ENCODE results near the gene LRMDA. TPM values are rescaled to one million over a fixed set of nuclear protein-coding genes. Genes with fewer than 3 reads are reported as not detected.

The LRMDA gene
- total RNA-seq, 4 donors from 2014 or later, result 0.88 to 14.1 (median 5.1) TPM; not detected in 1

- WGBS, 2 donors, result 82 to 100% methylated on average over 2 of the region's 2 CpGs
- H3K27ac ChIP-seq, result no peak overlapping the region
- H3K27me3 ChIP-seq, result no peaks in the 10 kb centered on the region
- DNase-seq, result no peak
- intact Hi-C loops (cut with DNase I), result no loop called here
- no peaks in the 10 kb centered on the region for H3K4me1 ChIP-seq
- no peak for TF ChIP-seq CTCF (IDR thresholded peaks at IDR 0.05)
- TF ChIP-seq POLR2A (IDR thresholded peaks at IDR 0.05), result no peak
- no peaks in the 10 kb centered on the region for H3K36me3 ChIP-seq
- no peak overlapping the region for H3K4me3 ChIP-seq
- H3K9me3 ChIP-seq, result no peaks in the 10 kb centered on the region
These were observed 444.3 kb downstream of the LRMDA start for GRCh38 chr10:75875740-75876139.

- 71 to 75% methylated on average over 2 of the region's 3 CpGs for WGBS, 2 donors
These were observed 445.3 kb downstream of the LRMDA start for GRCh38 chr10:75876710-75877109.

GRCh38 chr10:75877877-75878276, 446.5 kb downstream of the LRMDA start:
- TF ChIP-seq POLR2A (IDR thresholded peaks at IDR 0.05) (no peak), CTCF (IDR thresholded peaks at IDR 0.05) (no peak)
- no peak overlapping the region for H3K4me3 ChIP-seq
- intact Hi-C loops (cut with DNase I), result no loop called here
- no peaks in the 10 kb centered on the region for H3K36me3 ChIP-seq
- 73% methylated on average over 3 to 4 of the region's 7 CpGs for WGBS, 2 donors
- no peaks in the 10 kb centered on the region for H3K9me3 ChIP-seq
- DNase-seq, result no peak
- no peaks in the 10 kb centered on the region for H3K4me1 ChIP-seq
- H3K27me3 ChIP-seq, result no peaks in the 10 kb centered on the region
- no peak overlapping the region for H3K27ac ChIP-seq

More at GRCh38 chr10:75876710-75877109, 445.3 kb downstream of the LRMDA start:
- no peak for DNase-seq
- intact Hi-C loops (cut with DNase I), result no loop called here
- no peaks in the 10 kb centered on the region for H3K4me1 ChIP-seq
- no peaks in the 10 kb centered on the region for H3K27me3 ChIP-seq
- no peak for TF ChIP-seq CTCF (IDR thresholded peaks at IDR 0.05)
- H3K4me3 ChIP-seq, result no peak overlapping the region
- H3K27ac ChIP-seq, result no peak overlapping the region
- H3K36me3 ChIP-seq, result no peaks in the 10 kb centered on the region
- no peaks in the 10 kb centered on the region for H3K9me3 ChIP-seq

GRCh38 chr10:75878586-75878985, 447.2 kb downstream of the LRMDA start:
- no peaks in the 10 kb centered on the region for H3K9me3 ChIP-seq
- intact Hi-C loops (cut with DNase I), result no loop called here
- no peak for DNase-seq
- WGBS, 2 donors, result 82 to 100% methylated on average over 1 to 2 of the region's 2 CpGs
- no peak overlapping the region for H3K27ac ChIP-seq
- TF ChIP-seq CTCF (IDR thresholded peaks at IDR 0.05) (no peak), POLR2A (IDR thresholded peaks at IDR 0.05) (no peak)
- H3K4me1 ChIP-seq, result no peaks in the 10 kb centered on the region
- H3K27me3 ChIP-seq, result no peaks in the 10 kb centered on the region
- no peaks in the 10 kb centered on the region for H3K36me3 ChIP-seq
- no peak overlapping the region for H3K4me3 ChIP-seq

- H3K4me3 ChIP-seq, result no peak overlapping the region
- intact Hi-C loops (cut with DNase I), result no loop called here
- no peak for DNase-seq
- WGBS, 2 donors, result 66 to 72% methylated on average over 4 of the region's 4 CpGs
- TF ChIP-seq POLR2A (IDR thresholded peaks at IDR 0.05) (no peak), CTCF (IDR thresholded peaks at IDR 0.05) (no peak)
- no peak overlapping the region for H3K27ac ChIP-seq
- no peaks in the 10 kb centered on the region for H3K27me3 ChIP-seq
- no peaks in the 10 kb centered on the region for H3K4me1 ChIP-seq
- no peaks in the 10 kb centered on the region for H3K9me3 ChIP-seq
- no peaks in the 10 kb centered on the region for H3K36me3 ChIP-seq
These were observed 448.8 kb downstream of the LRMDA start for GRCh38 chr10:75880031-75880775.
